ENCODE results near the gene GSTM2. TPM values are rescaled to one million over a fixed set of nuclear protein-coding genes. Genes with fewer than 3 reads are reported as not detected.
"Not testable (repeated sequence)": the region's sequence is repeated elsewhere in the genome, so short reads cannot be mapped to it uniquely, and the experiment has no call there.

GSTM2 gene
- polyA plus RNA-seq, 3 donors = 195 to 277 (median 231) TPM

GRCh38 chr1:109709822-109710221, 42.0 kb downstream of the GSTM2 start:
- DNase-seq = not testable (repeated sequence)

GRCh38 chr1:109711593-109712320, 43.9 kb downstream of the GSTM2 start, which contains the start of gene GSTM5:
GSTM5 (plus strand) TSS chr1:109712251; CDS start chr1:109712313, 62 bp downstream.
- not testable (repeated sequence) for DNase-seq

- DNase-seq = no peak
Observed at GRCh38 chr1:109712321-109712864, 44.5 kb downstream of the GSTM2 start.

GRCh38 chr1:109713636-109714035, 45.8 kb downstream of the GSTM2 start:
- DNase-seq = no peak

GRCh38 chr1:109714661-109715372, 47.0 kb downstream of the GSTM2 start:
- no peak for DNase-seq

- no peak for DNase-seq
Observed at GRCh38 chr1:109716121-109716520, 48.3 kb downstream of the GSTM2 start.

GRCh38 chr1:109716570-109717090, 48.8 kb downstream of the GSTM2 start:
- no peak for DNase-seq

- no peak for DNase-seq
Observed at GRCh38 chr1:109717729-109718128, 49.9 kb downstream of the GSTM2 start.

GRCh38 chr1:109718495-109718894, 50.6 kb downstream of the GSTM2 start:
- DNase-seq = no peak

- no peak for DNase-seq
Observed at GRCh38 chr1:109719337-109719837, 51.5 kb downstream of the GSTM2 start.

GRCh38 chr1:109721042-109721441, 53.2 kb downstream of the GSTM2 start:
- DNase-seq = no peak

- no peak for DNase-seq
Observed at GRCh38 chr1:109721971-109722370, 54.1 kb downstream of the GSTM2 start.

- no peak for DNase-seq
Observed at GRCh38 chr1:109722908-109723691, 55.2 kb downstream of the GSTM2 start.

Other genes starting within 250 kb of the GSTM2 start
- gene PSMA5, start 241.6 kb upstream of the GSTM2 start, polyA plus RNA-seq (ENCODE audit: insufficient read length in 3 of 3) = 100 to 1,000 TPM; 108 to 127 (median 112) TPM
- 10 to 100 TPM in 1 of 3 donors, 1 to 10 TPM in 2; 8.3 to 13.1 (median 9.4) TPM for gene SYPL2, start 201.5 kb upstream of the GSTM2 start, polyA plus RNA-seq (ENCODE audit: insufficient read length in 3 of 3)
- 10 to 100 TPM; 11.4 to 13.1 (median 12.0) TPM for gene ATXN7L2, start 184.2 kb upstream of the GSTM2 start, polyA plus RNA-seq (ENCODE audit: insufficient read length in 3 of 3)
- 10 to 100 TPM in 2 of 3 donors, 1 to 10 TPM in 1; 9.7 to 14.0 (median 10.6) TPM for gene CYB561D1, start 174.0 kb upstream of the GSTM2 start, polyA plus RNA-seq (ENCODE audit: insufficient read length in 3 of 3)
- 1 to 10 TPM; 6.6 to 8.1 (median 7.5) TPM for gene AMIGO1, start 158.3 kb upstream of the GSTM2 start, polyA plus RNA-seq (ENCODE audit: insufficient read length in 3 of 3)
- gene GPR61, start 128.2 kb upstream of the GSTM2 start, polyA plus RNA-seq (ENCODE audit: insufficient read length in 3 of 3) = 1 to 10 TPM in 1 of 3 donors, under 1 TPM in 2; 0.18 to 1.4 (median 0.75) TPM
- gene GNAI3, start 119.4 kb upstream of the GSTM2 start, polyA plus RNA-seq (ENCODE audit: insufficient read length in 3 of 3) = 10 to 100 TPM; 10.9 to 11.7 (median 11.4) TPM
- gene GNAT2, start 48.4 kb upstream of the GSTM2 start, polyA plus RNA-seq (ENCODE audit: insufficient read length in 3 of 3) = under 1 TPM in 1 of 3 donors, not detected in 2; 0.20 TPM
- gene AMPD2, start 48.2 kb upstream of the GSTM2 start, polyA plus RNA-seq (ENCODE audit: insufficient read length in 3 of 3) = 10 to 100 TPM; 51.2 to 63.8 (median 53.6) TPM
- gene GSTM4, start 12.0 kb upstream of the GSTM2 start, polyA plus RNA-seq (ENCODE audit: insufficient read length in 3 of 3) = 10 to 100 TPM; 57.9 to 60.4 (median 59.3) TPM
- 100 to 1,000 TPM in 2 of 3 donors, 1 to 10 TPM in 1; 2.3 to 121 (median 105) TPM for gene GSTM1, start 19.8 kb downstream of the GSTM2 start, polyA plus RNA-seq (ENCODE audit: insufficient read length in 3 of 3)
- gene GSTM5, start 44.2 kb downstream of the GSTM2 start, polyA plus RNA-seq (ENCODE audit: insufficient read length in 3 of 3) = 10 to 100 TPM; 36.5 to 72.6 (median 71.1) TPM
- 100 to 1,000 TPM; 160 to 233 (median 205) TPM for gene GSTM3, start 73.0 kb downstream of the GSTM2 start, polyA plus RNA-seq (ENCODE audit: insufficient read length in 3 of 3)
- gene EPS8L3, start 95.9 kb downstream of the GSTM2 start, polyA plus RNA-seq (ENCODE audit: insufficient read length in 3 of 3) = 1 to 10 TPM in 2 of 3 donors, under 1 TPM in 1; 0.38 to 1.6 (median 1.4) TPM
- 1 to 10 TPM; 6.9 to 9.4 (median 8.1) TPM for gene CSF1, start 242.8 kb downstream of the GSTM2 start, polyA plus RNA-seq (ENCODE audit: insufficient read length in 3 of 3)